Fibroblast of lung (primary cell): ENCODE measurements around the gene DUSP9.

Experiments used
- CTCF ChIP-seq, 2 donors: IDR thresholded peaks in 1 of 2; conservative IDR thresholded peaks in 1 of 2; 1 replicate in 1 of 2; 2 replicates in 1 of 2; pipeline ENCODE4 v1.5.1; 2011 to 2012; ENCODE audit warnings: low read length in 2 of 2, control low read depth in 1 of 2, inconsistent platforms in 1 of 2, low read depth in 1 of 2, mild to moderate bottlenecking in 1 of 2
- EZH2 ChIP-seq: IDR thresholded peaks from 2 replicates; pipeline ENCODE4 v1.5.1; 2012; ENCODE audit warnings: low read length, control low read depth, mild to moderate bottlenecking; ENCODE audit errors: missing control alignments

GRCh38 chrX:153671589-153672530, 24.9 kb downstream of the DUSP9 start:
- no peak for TF ChIP-seq CTCF (conservative IDR thresholded peaks at IDR 0.05 in 1 of 2, IDR thresholded peaks at IDR 0.05 in 1 of 2; ENCODE audit: low read depth in 1 of 2, low read length in 2 of 2)
- no peak for TF ChIP-seq EZH2
